Ovary (tissue), 9 donors: ENCODE data around the gene CLECL1. TPM values are rescaled to one million over a fixed set of nuclear protein-coding genes. Genes with fewer than 3 reads are reported as not detected.

Source experiments
- DNase-seq, 5 donors: peaks; one replicate each; pipeline ENCODE4 v3.0.0-alpha.2; 2019 to 2020
- H3K27ac ChIP-seq, 2 donors: fragments of 200-600 bp; one replicate each; pipeline versions ENCODE4 v1.5.1 to v1.8.0; 2019 to 2022
- H3K27me3 ChIP-seq: fragments of 200-600 bp; one replicate; pipeline ENCODE4 v1.8.0; 2022
- H3K36me3 ChIP-seq: fragments of 200-600 bp; sonication (generic); one replicate; pipeline ENCODE4 v1.5.1; 2019
- H3K4me1 ChIP-seq: one replicate; pipeline ENCODE4 v1.8.1; 2013; ENCODE audit warnings: mild to moderate bottlenecking, moderate library complexity; ENCODE audit not compliant: insufficient read depth
- H3K4me3 ChIP-seq: fragments of 200-600 bp; sonication (generic); one replicate; pipeline ENCODE4 v1.5.1; 2017
- H3K9me3 ChIP-seq, 2 donors: fragments of 200-600 bp in 1 of 2; sonication (generic) in 1 of 2; one replicate each; pipeline versions ENCODE4 v1.5.1 to v1.8.1; 2013 to 2019; ENCODE audit warnings: mild to moderate bottlenecking in 1 of 2, moderate library complexity in 1 of 2
- EP300 ChIP-seq: sonication (generic); formaldehyde crosslinking; IDR thresholded peaks from one replicate; pipeline ENCODE4 v1.6.1; 2017; ENCODE audit warnings: antibody characterized with exemption
- POLR2A ChIP-seq: fragments of 450-650 bp; IDR thresholded peaks from one replicate; pipeline ENCODE4 v1.6.1; 2017; ENCODE audit warnings: antibody characterized with exemption, mild to moderate bottlenecking, moderate library complexity
- WGBS, 3 donors: extraction: QIAGEN DNeasy Blood & Tissue Kit in 1 of 3; methylation state at CpG; one replicate each; pipeline versions ENCODE4 v1.1.5 to v1.1.7; 2013 to 2017; 5-methylcytosine and 5-hydroxymethylcytosine counted together
- intact Hi-C, 4 donors: fragments of 100-400 bp; cut with DNase I; formaldehyde crosslinking; loops; one replicate each; pipeline versions ENCODE4 v1.11.0 to v1.15.1; 2022 to 2023
- polyA plus RNA-seq, 2 donors: library from polyadenylated mRNA; stranded (reverse); fragments of 200-250 nt in 1 of 2; fragments of 350-450 nt in 1 of 2; fragmentation: Illumina TruSeq in 1 of 2; extraction: RNeasy Lipid Tissue Mini Kit (QIAGEN cat#74804) in 1 of 2; gene quantifications; one replicate each; pipeline ENCODE4 v1.2.3, GENCODE V29; 2013 to 2014
- total RNA-seq, 7 donors: library from RNA; depleted of rRNA in 2 of 7; stranded (reverse); fragments of >200 nt in 2 of 7; fragmentation: NEBNext Ultra II Directional in 3 of 7; extraction: Animal tissue kit (Norgen Biotek cat#: 25700) in 3 of 7; gene quantifications; one replicate each; pipeline versions ENCODE4 v1.1.0 to v1.2.4, GENCODE V29; 2016 to 2023
- TF ChIP-seq, protein P1 (sequence below), 3 donors: fragments of 450-650 bp in 2 of 3; fragments of 200-600 bp in 1 of 3; IDR thresholded peaks; one replicate each; pipeline versions ENCODE4 v1.5.1 to v1.8.0; 2016 to 2022; ENCODE audit warnings: antibody characterized with exemption in 3 of 3, mild to moderate bottlenecking in 1 of 3
- donor health status: DM: no; HTN: no; CAD: no; lungs with moderate emphysema.
- donor health status: DM: no; HTN: no; CAD: no.
- donor health status: Bipolar disorder and iron deficiency.
- donor health status: DM: yes; HTN: yes; CAD: no.
- donor health status: DM: no; HTN: no; CAD: no.
- donor health status: DM: yes; HTN: yes; CAD: no.

Gene CLECL1
- total and polyA plus RNA-seq, 9 donors: 0.53 to 0.73 (median 0.59) TPM; not detected in 5

- Histone ChIP-seq H3K4me1 (no peaks in the 10 kb centered on the region), H3K36me3 (no peaks in the 10 kb centered on the region), H3K27me3 (no peaks in the 10 kb centered on the region), H3K27ac (no peak overlapping the region), H3K4me3 (no peak overlapping the region), H3K9me3 (no peaks in the 10 kb centered on the region)
- TF ChIP-seq POLR2A (no peak), EP300 (no peak)
- TF ChIP-seq, protein P1, sequence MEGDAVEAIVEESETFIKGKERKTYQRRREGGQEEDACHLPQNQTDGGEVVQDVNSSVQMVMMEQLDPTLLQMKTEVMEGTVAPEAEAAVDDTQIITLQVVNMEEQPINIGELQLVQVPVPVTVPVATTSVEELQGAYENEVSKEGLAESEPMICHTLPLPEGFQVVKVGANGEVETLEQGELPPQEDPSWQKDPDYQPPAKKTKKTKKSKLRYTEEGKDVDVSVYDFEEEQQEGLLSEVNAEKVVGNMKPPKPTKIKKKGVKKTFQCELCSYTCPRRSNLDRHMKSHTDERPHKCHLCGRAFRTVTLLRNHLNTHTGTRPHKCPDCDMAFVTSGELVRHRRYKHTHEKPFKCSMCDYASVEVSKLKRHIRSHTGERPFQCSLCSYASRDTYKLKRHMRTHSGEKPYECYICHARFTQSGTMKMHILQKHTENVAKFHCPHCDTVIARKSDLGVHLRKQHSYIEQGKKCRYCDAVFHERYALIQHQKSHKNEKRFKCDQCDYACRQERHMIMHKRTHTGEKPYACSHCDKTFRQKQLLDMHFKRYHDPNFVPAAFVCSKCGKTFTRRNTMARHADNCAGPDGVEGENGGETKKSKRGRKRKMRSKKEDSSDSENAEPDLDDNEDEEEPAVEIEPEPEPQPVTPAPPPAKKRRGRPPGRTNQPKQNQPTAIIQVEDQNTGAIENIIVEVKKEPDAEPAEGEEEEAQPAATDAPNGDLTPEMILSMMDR (IDR thresholded peaks at IDR 0.05): no peak
- WGBS, 3 donors: 85 to 96% (median 86%) methylated on average over 3 of the region's 3 CpGs
- intact Hi-C loops: no loop called here
- no peak for DNase-seq
Measured at GRCh38 chr12:9710584-9711375, 22.1 kb downstream of the CLECL1 start.

- intact Hi-C loops: no loop called here
- Histone ChIP-seq H3K27ac (no peak overlapping the region), H3K4me1 (no peaks in the 10 kb centered on the region), H3K36me3 (no peaks in the 10 kb centered on the region), H3K9me3 (no peaks in the 10 kb centered on the region), H3K27me3 (no peaks in the 10 kb centered on the region), H3K4me3 (no peak overlapping the region)
- no peak for TF ChIP-seq EP300
- no peak for TF ChIP-seq POLR2A
- TF ChIP-seq, protein P1 (IDR thresholded peaks at IDR 0.05): no peak
- 88 to 92% (median 89%) methylated on average over 3 of the region's 3 CpGs for WGBS, 3 donors
- DNase-seq: no peak
Measured at GRCh38 chr12:9708853-9709252, 24.0 kb downstream of the CLECL1 start.

DNA sequence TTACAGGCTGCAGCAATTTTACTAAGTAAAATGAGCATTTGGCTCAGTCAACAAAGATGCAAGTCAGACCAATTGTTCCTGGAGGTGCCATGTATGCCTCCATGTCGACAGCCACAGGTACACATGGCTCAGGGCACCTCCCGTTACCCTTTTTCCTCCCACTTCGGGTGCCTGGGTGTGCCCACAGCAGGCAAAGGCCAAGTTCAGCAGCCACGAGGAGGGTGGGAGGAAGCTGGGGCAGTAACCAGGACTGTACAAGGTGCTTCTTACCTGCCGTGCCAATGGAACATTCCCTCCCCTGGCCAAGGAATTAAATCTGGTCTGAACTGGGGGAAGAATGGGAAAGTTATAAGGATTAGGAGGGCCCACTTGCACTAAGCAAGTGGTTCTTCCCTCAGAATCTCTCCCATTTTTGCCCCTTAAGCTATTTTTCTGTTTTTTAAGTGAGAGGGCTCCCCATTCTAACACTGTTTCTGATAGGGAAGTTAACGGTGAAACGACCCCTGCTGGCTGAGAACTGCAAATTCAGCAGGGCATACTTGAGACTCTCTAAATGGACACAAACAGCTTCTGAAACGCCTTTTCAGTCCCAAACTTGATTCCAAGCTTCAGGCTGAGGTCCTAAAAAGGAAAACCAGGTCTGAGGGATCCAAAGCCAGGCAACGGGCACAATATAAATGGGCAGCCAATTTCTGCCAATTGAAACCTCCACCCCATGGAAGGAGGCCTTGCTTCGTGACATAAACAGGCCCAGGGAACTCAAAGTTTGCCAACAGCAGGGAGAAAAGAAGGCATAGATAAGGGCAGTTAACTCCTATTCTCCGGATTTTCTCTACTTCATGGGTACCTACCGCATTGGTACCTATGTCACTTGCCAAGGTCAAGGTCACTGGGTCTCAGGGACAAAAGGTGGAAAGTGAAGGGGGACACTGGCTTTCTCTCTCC is 24.8 kb downstream of the CLECL1 start:
- intact Hi-C loops: no loop called here
- 55 to 62% (median 57%) methylated on average over 12 of the region's 12 CpGs for WGBS, 3 donors
- TF ChIP-seq, protein P1 (IDR thresholded peaks at IDR 0.05): peak in 1 of 3 donors; percentile 17
- no peak for TF ChIP-seq EP300
- no peaks in the 10 kb centered on the region for H3K9me3 ChIP-seq
- no peak overlapping the region for H3K27ac ChIP-seq
- H3K36me3 ChIP-seq: no peaks in the 10 kb centered on the region
- DNase-seq: peak in 1 of 5 donors; percentile 22
- H3K4me1 ChIP-seq: no peaks in the 10 kb centered on the region
- H3K4me3 ChIP-seq: no peak overlapping the region
- no peaks in the 10 kb centered on the region for H3K27me3 ChIP-seq

GRCh38 chr12:9707356-9707755 is 25.5 kb downstream of the CLECL1 start:
- intact Hi-C loops: no loop called here

More at GRCh38 chr12:9707356-9707755, 25.5 kb downstream of the CLECL1 start:
- Histone ChIP-seq H3K27ac (no peak overlapping the region), H3K27me3 (no peaks in the 10 kb centered on the region), H3K36me3 (no peaks in the 10 kb centered on the region), H3K4me1 (no peaks in the 10 kb centered on the region), H3K9me3 (no peaks in the 10 kb centered on the region), H3K4me3 (no peak overlapping the region)
- no peak for DNase-seq
- TF ChIP-seq POLR2A (no peak), EP300 (no peak)
- TF ChIP-seq, protein P1 (IDR thresholded peaks at IDR 0.05): no peak
